HEK293 (cell line): ENCODE measurements around the gene NDST1.

ENCODE experiments used
- CTCF ChIA-PET: fragments of 350-600 bp; formaldehyde crosslinking; extraction: SDS; loops from one replicate; lab custom pipeline; 2021; ENCODE audit warnings: antibody characterized with exemption; lab: Yijun Ruan, JAX
- POLR2A ChIA-PET: fragments of 300-600 bp; formaldehyde crosslinking; extraction: SDS; loops from one replicate; lab custom pipeline; 2020; ENCODE audit warnings: antibody characterized with exemption, inconsistent platforms; lab: Yijun Ruan, JAX
- H3K27ac ChIP-seq: fragments of 200-500 bp; sonication (Bioruptor generic); 2 replicates; pipeline ENCODE4 v1.5.1; 2014; ENCODE audit warnings: low read depth, low read length, control low read depth, inconsistent platforms; ENCODE audit errors: extremely low read depth
- H3K36me3 ChIP-seq, 2 experiments: fragments of 200-500 bp in 1 of 2; sonication (Bioruptor generic) in 1 of 2; 1 replicate in 1 of 2; 2 replicates in 1 of 2; pipeline ENCODE4 v1.5.1; 2014 to 2017; ENCODE audit warnings: inconsistent platforms in 2 of 2, low read length in 2 of 2; ENCODE audit not compliant: control insufficient read depth in 2 of 2, insufficient read depth in 1 of 2
- H3K4me1 ChIP-seq: fragments of 200-500 bp; sonication (Bioruptor generic); 2 replicates; pipeline ENCODE4 v1.5.1; 2014; ENCODE audit warnings: mild to moderate bottlenecking, low read length, inconsistent platforms; ENCODE audit not compliant: control insufficient read depth, insufficient read depth
- H3K4me3 ChIP-seq: 2 replicates; pipeline ENCODE4 v1.5.1; 2011; ENCODE audit warnings: low read depth, mild to moderate bottlenecking, control low read depth, low read length, moderate library complexity
- H3K9me3 ChIP-seq: fragments of 200-500 bp; sonication (Bioruptor generic); 2 replicates; pipeline ENCODE4 v1.5.1; 2014; ENCODE audit warnings: low read depth, low read length, inconsistent platforms; ENCODE audit not compliant: control insufficient read depth, insufficient read depth
- BCL11B ChIP-seq: fragments of 450-650 bp; formaldehyde crosslinking; IDR thresholded peaks from 2 replicates; pipeline ENCODE4 v1.5.1; 2016; ENCODE audit warnings: low read depth, missing biosample characterization, missing genetic modification characterization
- HOXD13 ChIP-seq: sonication (generic); formaldehyde crosslinking; IDR thresholded peaks from 2 replicates; pipeline ENCODE4 v1.8.0; 2022; ENCODE audit warnings: missing genetic modification reagents, borderline replicate concordance
- INSM2 ChIP-seq: fragments of 450-650 bp; formaldehyde crosslinking; IDR thresholded peaks from 2 replicates; pipeline ENCODE4 v1.5.1; 2016; ENCODE audit warnings: missing biosample characterization, missing genetic modification characterization
- KLF8 ChIP-seq: fragments of 450-650 bp; formaldehyde crosslinking; IDR thresholded peaks from 2 replicates; pipeline ENCODE4 v1.5.1; 2016; ENCODE audit warnings: missing biosample characterization, missing genetic modification characterization
- MYNN ChIP-seq: fragments of 450-650 bp; formaldehyde crosslinking; IDR thresholded peaks from 2 replicates; pipeline ENCODE4 v1.5.1; 2016; ENCODE audit warnings: missing biosample characterization, missing genetic modification characterization, borderline replicate concordance
- PBX3 ChIP-seq: sonication (generic); formaldehyde crosslinking; IDR thresholded peaks from 2 replicates; pipeline ENCODE4 v1.8.1; 2022; ENCODE audit warnings: mild to moderate bottlenecking, moderate library complexity, missing genetic modification reagents
- ZBTB48 ChIP-seq: fragments of 450-650 bp; formaldehyde crosslinking; IDR thresholded peaks from 2 replicates; pipeline ENCODE4 v1.5.1; 2016; ENCODE audit warnings: missing biosample characterization, missing genetic modification characterization
- ZFP41 ChIP-seq: fragments of 450-650 bp; formaldehyde crosslinking; IDR thresholded peaks from 2 replicates; pipeline ENCODE4 v1.5.1; 2016; ENCODE audit warnings: missing biosample characterization, missing genetic modification characterization, borderline replicate concordance
- ZNF174 ChIP-seq: fragments of 450-650 bp; formaldehyde crosslinking; IDR thresholded peaks from 2 replicates; pipeline ENCODE4 v1.5.0; 2017; ENCODE audit warnings: missing biosample characterization, mild to moderate bottlenecking, missing genetic modification characterization
- ZNF202 ChIP-seq: fragments of 450-650 bp; formaldehyde crosslinking; IDR thresholded peaks from 2 replicates; pipeline ENCODE4 v1.5.1; 2016; ENCODE audit warnings: missing biosample characterization, missing genetic modification characterization, borderline replicate concordance
- ZNF24 ChIP-seq: fragments of 450-650 bp; formaldehyde crosslinking; IDR thresholded peaks from 2 replicates; pipeline ENCODE4 v1.5.1; 2016; ENCODE audit warnings: missing biosample characterization, missing genetic modification characterization
- ZNF449 ChIP-seq: fragments of 450-650 bp; formaldehyde crosslinking; IDR thresholded peaks from 2 replicates; pipeline ENCODE4 v1.5.1; 2017; ENCODE audit warnings: missing biosample characterization, mild to moderate bottlenecking, missing genetic modification characterization, moderate library complexity
- ZNF776 ChIP-seq: fragments of 450-650 bp; formaldehyde crosslinking; IDR thresholded peaks from 2 replicates; pipeline ENCODE4 v1.5.0; 2017; ENCODE audit warnings: missing biosample characterization, missing genetic modification characterization, borderline replicate concordance
- ZNF777 ChIP-seq: fragments of 450-650 bp; formaldehyde crosslinking; IDR thresholded peaks from 2 replicates; pipeline ENCODE4 v1.5.1; 2017; ENCODE audit warnings: missing biosample characterization, missing genetic modification characterization, borderline replicate concordance
- TF ChIP-seq, protein P1 (sequence below): fragments of 450-650 bp; formaldehyde crosslinking; IDR thresholded peaks from 2 replicates; pipeline ENCODE4 v1.5.1; 2017; ENCODE audit warnings: missing biosample characterization, missing genetic modification characterization

The NDST1 gene

DNA sequence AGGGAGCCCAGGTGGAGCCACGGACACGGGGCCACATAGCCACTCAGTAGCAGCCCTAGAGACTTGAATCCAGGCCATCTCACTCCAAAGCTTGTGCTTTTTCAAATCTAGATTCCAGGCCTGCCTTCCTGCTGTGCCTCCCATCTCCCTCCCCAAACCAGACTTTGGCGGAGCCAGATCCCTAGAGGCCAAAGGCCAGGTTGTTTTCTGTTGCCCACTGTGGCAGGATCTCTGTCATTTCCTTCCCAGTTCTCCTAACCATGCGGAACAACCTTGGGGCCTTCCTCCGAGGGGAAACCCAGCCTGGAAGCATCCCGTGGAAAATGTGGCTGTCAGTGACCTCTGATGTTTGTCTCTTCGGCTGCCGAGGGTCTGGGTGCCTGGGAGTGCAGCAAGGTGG is 42.0 kb upstream of the NDST1 start (continued):
- no peak for TF ChIP-seq ZFP41 (tag by site-specific recombination)
- TF ChIP-seq ZNF449 (tag by site-specific recombination): no peak
- no peak for TF ChIP-seq PBX3 (CRISPR knock-in tag)
- TF ChIP-seq ZNF776 (tag by site-specific recombination): no peak
- no peak for TF ChIP-seq INSM2 (tag by site-specific recombination)

DNA sequence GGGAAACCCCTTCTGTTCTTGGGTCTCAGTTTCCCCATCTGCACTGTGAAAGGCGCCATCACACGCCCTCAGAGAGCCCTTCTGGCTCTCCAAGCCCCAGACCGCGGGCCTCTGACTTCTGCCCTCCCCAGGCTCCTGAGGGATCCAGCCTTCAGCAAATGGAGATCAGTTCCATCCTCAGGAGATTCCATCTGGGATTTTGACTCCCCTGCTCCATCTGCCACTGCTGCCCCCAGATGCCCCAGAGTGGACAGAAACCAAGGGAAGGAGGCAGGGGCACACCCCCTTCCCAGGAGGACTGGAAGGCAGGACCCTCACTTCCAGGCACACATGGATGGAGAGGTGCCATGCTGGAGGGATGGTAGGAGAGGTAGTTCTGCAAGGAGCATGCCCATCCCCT is 39.7 kb upstream of the NDST1 start:
- TF ChIP-seq ZNF202 (tag by site-specific recombination): no peak
- TF ChIP-seq ZNF24 (tag by site-specific recombination): no peak
- no peak for TF ChIP-seq KLF8 (tag by site-specific recombination)
- TF ChIP-seq HOXD13 (CRISPR knock-in tag): no peak
- TF ChIP-seq BCL11B: no peak
- TF ChIP-seq, protein P1, sequence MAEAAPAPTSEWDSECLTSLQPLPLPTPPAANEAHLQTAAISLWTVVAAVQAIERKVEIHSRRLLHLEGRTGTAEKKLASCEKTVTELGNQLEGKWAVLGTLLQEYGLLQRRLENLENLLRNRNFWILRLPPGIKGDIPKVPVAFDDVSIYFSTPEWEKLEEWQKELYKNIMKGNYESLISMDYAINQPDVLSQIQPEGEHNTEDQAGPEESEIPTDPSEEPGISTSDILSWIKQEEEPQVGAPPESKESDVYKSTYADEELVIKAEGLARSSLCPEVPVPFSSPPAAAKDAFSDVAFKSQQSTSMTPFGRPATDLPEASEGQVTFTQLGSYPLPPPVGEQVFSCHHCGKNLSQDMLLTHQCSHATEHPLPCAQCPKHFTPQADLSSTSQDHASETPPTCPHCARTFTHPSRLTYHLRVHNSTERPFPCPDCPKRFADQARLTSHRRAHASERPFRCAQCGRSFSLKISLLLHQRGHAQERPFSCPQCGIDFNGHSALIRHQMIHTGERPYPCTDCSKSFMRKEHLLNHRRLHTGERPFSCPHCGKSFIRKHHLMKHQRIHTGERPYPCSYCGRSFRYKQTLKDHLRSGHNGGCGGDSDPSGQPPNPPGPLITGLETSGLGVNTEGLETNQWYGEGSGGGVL (tag by site-specific recombination): no peak
- TF ChIP-seq INSM2 (tag by site-specific recombination): no peak
- TF ChIP-seq ZNF777 (tag by site-specific recombination): no peak
- TF ChIP-seq MYNN: no peak
- TF ChIP-seq ZBTB48 (tag by site-specific recombination): no peak
- no peak for TF ChIP-seq ZNF174
- H3K36me3 ChIP-seq: no peaks in the 10 kb centered on the region
- CTCF ChIA-PET: no interaction called here
- POLR2A ChIA-PET: interaction anchor here (0.6 kb wide), 1 partner anchor 40 kb away, joined by 5 read pairs; no protein-coding TSS in a partner anchor
- no peak overlapping the region for H3K4me3 ChIP-seq
- no peak overlapping the region for H3K27ac ChIP-seq
- H3K9me3 ChIP-seq: no peaks in the 10 kb centered on the region
- no peaks in the 10 kb centered on the region for H3K4me1 ChIP-seq
